ENCODE results near the gene HNRNPAB. TPM values are rescaled to one million over a fixed set of nuclear protein-coding genes. Genes with fewer than 3 reads are reported as not detected.
A peak's percentile ranks its signal among the peaks of the same experiment; 100 is the strongest.
"Not testable (repeated sequence)": the region's sequence is repeated elsewhere in the genome, so short reads cannot be mapped to it uniquely, and the experiment has no call there.

The HNRNPAB gene
- total RNA-seq, 1 experiment from 2014 or later, result 137 TPM

- DNase-seq (ENCODE audit: low read depth), result no peak
Measured at GRCh38 chr5:178196986-178197385, 7.3 kb upstream of the HNRNPAB start.

- DNase-seq (ENCODE audit: low read depth), result not testable (repeated sequence)
Measured at GRCh38 chr5:178198151-178198550, 6.2 kb upstream of the HNRNPAB start.

- no peak for DNase-seq (ENCODE audit: low read depth)
Measured at GRCh38 chr5:178198706-178199105, 5.6 kb upstream of the HNRNPAB start.

GRCh38 chr5:178199581-178200434 lies 4.5 kb upstream of the HNRNPAB start:
- no peak for DNase-seq (ENCODE audit: low read depth)

GRCh38 chr5:178201221-178201926 lies 3.0 kb upstream of the HNRNPAB start:
- no peak for DNase-seq (ENCODE audit: low read depth)

- peak; percentile 46 for DNase-seq (ENCODE audit: low read depth)
Measured at GRCh38 chr5:178201927-178202235, 2.5 kb upstream of the HNRNPAB start.

- DNase-seq (ENCODE audit: low read depth), result no peak
Measured at GRCh38 chr5:178202541-178202940, 1.8 kb upstream of the HNRNPAB start.

GRCh38 chr5:178203670-178204181 lies 607 bp upstream of the HNRNPAB start:
- no peak for DNase-seq (ENCODE audit: low read depth)

- peak; percentile 75 for DNase-seq (ENCODE audit: low read depth)
Measured at GRCh38 chr5:178204935-178205748, 809 bp downstream of the HNRNPAB start.

GRCh38 chr5:178205749-178206047 lies 1.4 kb downstream of the HNRNPAB start:
- DNase-seq (ENCODE audit: low read depth), result no peak

- DNase-seq (ENCODE audit: low read depth), result no peak
Measured at GRCh38 chr5:178206166-178207101, 2.1 kb downstream of the HNRNPAB start.

GRCh38 chr5:178207183-178207916 lies 3.0 kb downstream of the HNRNPAB start:
- DNase-seq (ENCODE audit: low read depth), result peak; percentile 82

GRCh38 chr5:178207917-178208280 lies 3.6 kb downstream of the HNRNPAB start:
- no peak for DNase-seq (ENCODE audit: low read depth)

GRCh38 chr5:178208540-178209227 lies 4.4 kb downstream of the HNRNPAB start:
- no peak for DNase-seq (ENCODE audit: low read depth)

- no peak for DNase-seq (ENCODE audit: low read depth)
Measured at GRCh38 chr5:178209334-178210072, 5.2 kb downstream of the HNRNPAB start.

- DNase-seq (ENCODE audit: low read depth), result no peak
Measured at GRCh38 chr5:178210073-178210535, 5.8 kb downstream of the HNRNPAB start.

- no peak for DNase-seq (ENCODE audit: low read depth)
Measured at GRCh38 chr5:178210686-178211085, 6.4 kb downstream of the HNRNPAB start.

GRCh38 chr5:178211095-178212048 lies 7.0 kb downstream of the HNRNPAB start:
- no peak for DNase-seq (ENCODE audit: low read depth)

All from M059J (cell line).